ENCODE results near the gene CCDC174. TPM values are rescaled to one million over a fixed set of nuclear protein-coding genes. Genes with fewer than 3 reads are reported as not detected.

Gene CCDC174
- total and polyA plus RNA-seq, 2 donors (not counting 3 experiments of a cell fraction or from before 2014, with no cell fraction given), result 4.7 to 16.6 TPM

- H3K9me3 ChIP-seq (replicated peaks; ENCODE audit: control insufficient read depth, insufficient read depth, low read length), result no peaks in the 10 kb centered on the region
- no peak overlapping the region for H3K4me2 ChIP-seq (ENCODE audit: insufficient read depth, low read length)
- intact Hi-C loops (cut with micrococcal nuclease) (no loop called here), dilution Hi-C loops (cut with MboI; ENCODE audit: extremely low pct_ligation_motif_present, low sequenced_read_pairs) (no loop called here)
- no peaks in the 10 kb centered on the region for H3K79me2 ChIP-seq (ENCODE audit: control insufficient read depth, insufficient read depth, low read length)
- FAIRE-seq (no peak), DNase-seq (ENCODE audit: low read depth, low spot score) (no peak)
- BruUV-seq (replicated peaks), result no TSS peak
- H4K20me1 ChIP-seq (replicated peaks; ENCODE audit: control insufficient read depth, extremely low read depth, insufficient read depth, low read length), result no peaks in the 10 kb centered on the region
- H3K4me1 ChIP-seq (ENCODE audit: control insufficient read depth, extremely low read depth, insufficient read depth, low read length), result no peaks in the 10 kb centered on the region
- H3K27me3 ChIP-seq (ENCODE audit: control insufficient read depth in 2 of 2, insufficient read depth in 2 of 2, low read length in 2 of 2), result peaks cover 0 to 2% of the 10 kb centered on the region in 2 experiments
- no peak overlapping the region for H3K27ac ChIP-seq (ENCODE audit: insufficient read depth, low read depth, low read length)
- no peak for TF ChIP-seq JUN (IDR thresholded peaks at IDR 0.05; ENCODE audit: borderline replicate concordance, insufficient read depth, insufficient read length, low read depth)
- TF ChIP-seq EZH2 (IDR thresholded peaks at IDR 0.05; ENCODE audit: borderline replicate concordance, low read depth, low read length, severe bottlenecking), result no peak
- TF ChIP-seq MAX (IDR thresholded peaks at IDR 0.05; ENCODE audit: insufficient read depth, insufficient read length), result no peak
- TF ChIP-seq CTCF (IDR thresholded peaks at IDR 0.05; ENCODE audit: extremely low read depth in 1 of 2, insufficient read depth in 1 of 2, low read depth in 1 of 2, low read length in 2 of 2), result no peak
- TF ChIP-seq MYC (IDR thresholded peaks at IDR 0.05; ENCODE audit: low read depth, low read length), result no peak
- TF ChIP-seq POLR2AphosphoS5 (IDR thresholded peaks at IDR 0.05; ENCODE audit: insufficient read depth, low read depth, low read length), result no peak
- TF ChIP-seq GATA2 (IDR thresholded peaks at IDR 0.05; ENCODE audit: insufficient read depth, insufficient read length, low read depth, low read length), result no peak
- no peak for TF ChIP-seq FOS (IDR thresholded peaks at IDR 0.05; ENCODE audit: borderline replicate concordance, insufficient read depth, low read length)
- no peak for TF ChIP-seq POLR2A (IDR thresholded peaks at IDR 0.05; ENCODE audit: low read depth, low read length)
- no peak overlapping the region for H3K9ac ChIP-seq (replicated peaks; ENCODE audit: extremely low read depth, insufficient read depth, low read length)
- POLR2A ChIA-PET, result no interaction called here
- no peak overlapping the region for H2AFZ ChIP-seq (ENCODE audit: low read depth, low read length)
- no peak overlapping the region for H3K4me3 ChIP-seq (replicated peaks in 1 of 3; ENCODE audit: insufficient read depth in 1 of 3, low read depth in 1 of 3, low read length in 3 of 3)
- H3K36me3 ChIP-seq (ENCODE audit: control insufficient read depth in 2 of 2, extremely low read depth in 1 of 2, insufficient read depth in 2 of 2, low read length in 2 of 2), result no peaks in the 10 kb centered on the region
- no peaks in the 10 kb centered on the region for H3K9me1 ChIP-seq (replicated peaks; ENCODE audit: control insufficient read depth, extremely low read depth, insufficient read depth, low read length)
- CTCF ChIA-PET, result no interaction called here
These were observed 32.9 kb downstream of the CCDC174 start for GRCh38 chr3:14684447-14684846.

Data from endothelial cell of umbilical vein (primary cell).